Fibroblast of the aortic adventitia (primary cell): ENCODE results near the gene POU3F3. TPM values are rescaled to one million over a fixed set of nuclear protein-coding genes. Genes with fewer than 3 reads are reported as not detected.
A peak's percentile ranks its signal among the peaks of the same experiment; 100 is the strongest.

Experiments
- DNase-seq: peaks from one replicate; pipeline ENCODE4 v3.0.0-alpha.2; 2010; ENCODE audit warnings: low read depth
- H3K4me3 ChIP-seq: 2 replicates; pipeline ENCODE4 v1.5.1; 2011; ENCODE audit warnings: low read depth, mild to moderate bottlenecking, control low read depth, low read length, moderate library complexity
- CTCF ChIP-seq: IDR thresholded peaks from 2 replicates; pipeline ENCODE4 v1.5.1; 2011; ENCODE audit warnings: mild to moderate bottlenecking, low read length, control low read depth, inconsistent platforms; ENCODE audit not compliant: insufficient read depth
- total RNA-seq: library from RNA; depleted of rRNA; stranded (reverse); fragments of >200 nt; gene quantifications from 2 replicates; pipeline ENCODE4 v1.2.3, GENCODE V29; 2012; ENCODE audit warnings: low replicate concordance

POU3F3 gene
- total RNA-seq, 1 donor, result not detected

- H3K4me3 ChIP-seq, result no peak overlapping the region
- no peak for TF ChIP-seq CTCF
- DNase-seq, result no peak
Observed at GRCh38 chr2:104846786-104847585, 6.9 kb upstream of the POU3F3 start.

GRCh38 chr2:104847586-104848160 lies 6.2 kb upstream of the POU3F3 start:
- DNase-seq, result no peak
- H3K4me3 ChIP-seq, result no peak overlapping the region
- no peak for TF ChIP-seq CTCF

- DNase-seq, result no peak
- TF ChIP-seq CTCF, result no peak
Observed at GRCh38 chr2:104848526-104848925, 5.4 kb upstream of the POU3F3 start.

DNA sequence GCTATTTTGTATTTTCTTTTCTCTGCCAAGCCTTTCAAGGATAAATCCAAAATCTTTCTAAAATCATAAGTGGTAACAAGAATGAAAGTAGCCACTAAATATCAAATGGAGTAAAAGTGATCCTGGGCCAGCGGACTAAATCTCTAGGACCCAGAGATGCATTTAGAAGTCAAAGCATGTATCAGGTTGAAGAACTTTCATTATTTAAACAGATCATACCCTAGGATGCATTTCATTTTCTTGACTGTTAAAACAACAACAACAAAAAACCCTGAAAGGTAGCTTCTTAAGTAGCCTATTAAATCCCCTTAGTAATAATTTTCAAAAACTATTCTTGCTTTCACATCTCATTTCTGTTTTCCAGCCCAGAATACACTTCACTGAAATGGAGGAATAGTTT lies 4.8 kb upstream of the POU3F3 start:
- no peak for DNase-seq
- TF ChIP-seq CTCF, result no peak
- H3K4me3 ChIP-seq, result no peak overlapping the region

More at GRCh38 chr2:104848526-104848925, 5.4 kb upstream of the POU3F3 start:
- no peak overlapping the region for H3K4me3 ChIP-seq

DNA sequence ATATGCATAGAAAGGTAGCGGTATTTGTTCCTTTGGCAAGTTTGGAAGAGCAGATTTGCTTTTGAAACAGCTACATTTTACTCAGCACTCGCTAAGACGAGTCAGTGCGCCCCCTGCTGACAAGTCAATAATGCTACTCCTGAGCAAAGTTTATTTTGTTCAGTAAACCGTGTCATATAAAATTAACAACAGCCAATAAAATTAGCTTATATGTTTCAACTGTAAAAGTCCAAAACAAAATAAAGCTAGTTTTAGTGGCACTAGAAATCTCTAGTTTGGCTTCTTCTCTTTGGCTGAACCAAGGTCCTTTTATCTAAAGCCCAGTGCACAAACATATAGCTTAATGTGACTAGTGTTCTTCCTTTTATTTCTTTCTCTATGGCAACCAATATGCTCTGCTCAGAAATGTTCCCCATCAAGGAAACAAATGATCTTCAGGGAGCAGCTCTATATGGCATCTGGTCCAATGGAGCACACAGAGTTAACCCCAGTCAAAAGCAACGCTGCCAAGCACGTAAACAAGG lies 4.2 kb upstream of the POU3F3 start:
- DNase-seq, result peak; percentile 59
- TF ChIP-seq CTCF, result peak; percentile 78
- H3K4me3 ChIP-seq, result no peak overlapping the region

DNA sequence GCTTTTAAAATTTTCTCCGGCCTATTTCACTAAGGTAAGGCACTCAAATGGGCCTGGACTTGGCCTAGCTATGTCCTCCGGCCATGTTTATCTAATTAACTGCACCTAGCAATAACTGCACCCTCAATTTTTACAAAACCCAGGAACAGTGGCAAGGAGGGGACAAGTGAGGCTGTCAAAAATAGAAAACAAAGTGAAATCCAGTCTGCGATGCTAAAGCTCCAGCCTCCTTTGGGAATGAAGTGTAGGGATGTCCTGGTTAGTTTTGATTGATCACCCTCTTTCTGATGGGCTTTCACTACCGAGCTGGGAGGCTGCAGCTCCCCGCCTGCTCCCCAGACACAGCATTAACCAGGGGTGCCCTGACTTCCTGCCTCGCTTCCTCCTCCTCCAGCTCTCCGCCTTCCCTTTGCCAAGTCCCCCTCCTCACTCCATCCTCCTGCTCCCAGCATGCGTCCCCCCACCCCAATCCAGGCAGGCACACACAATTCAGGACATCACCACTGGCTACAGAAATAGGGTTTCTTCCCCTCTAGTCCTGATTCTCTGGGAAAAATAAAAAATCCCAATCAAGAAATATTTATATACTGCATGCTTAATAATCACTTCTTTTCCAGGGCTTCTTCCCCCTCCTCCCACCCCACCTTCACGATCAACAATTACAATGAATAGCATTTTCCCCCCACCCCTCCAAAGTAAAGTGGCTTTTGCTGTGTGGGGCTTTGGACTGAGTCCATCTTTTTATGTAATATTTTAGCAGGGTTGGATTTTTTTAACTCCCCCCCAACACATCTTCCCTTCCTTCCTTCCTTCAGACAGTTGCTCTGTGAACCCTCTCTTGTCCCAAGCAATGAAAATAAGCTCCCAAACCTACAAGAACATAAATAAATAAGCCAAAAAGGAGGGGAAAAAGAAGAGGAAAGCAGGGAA lies 3.3 kb upstream of the POU3F3 start:
- H3K4me3 ChIP-seq, result no peak overlapping the region
- DNase-seq, result no peak
- TF ChIP-seq CTCF, result no peak
